GM18511 (cell line): ENCODE results near the gene OR8B3.
"Not testable (repeated sequence)": the region's sequence is repeated elsewhere in the genome, so short reads cannot be mapped to it uniquely, and the experiment has no call there.

ENCODE experiments used
- ATAC-seq: cut with Tn5 transposase; IDR thresholded peaks from one replicate; pipeline ENCODE4 v1.9.1; 2021; ENCODE audit warnings: mild to moderate bottlenecking, moderate library complexity; ENCODE audit not compliant: unreplicated experiment

Gene OR8B3, protein sequence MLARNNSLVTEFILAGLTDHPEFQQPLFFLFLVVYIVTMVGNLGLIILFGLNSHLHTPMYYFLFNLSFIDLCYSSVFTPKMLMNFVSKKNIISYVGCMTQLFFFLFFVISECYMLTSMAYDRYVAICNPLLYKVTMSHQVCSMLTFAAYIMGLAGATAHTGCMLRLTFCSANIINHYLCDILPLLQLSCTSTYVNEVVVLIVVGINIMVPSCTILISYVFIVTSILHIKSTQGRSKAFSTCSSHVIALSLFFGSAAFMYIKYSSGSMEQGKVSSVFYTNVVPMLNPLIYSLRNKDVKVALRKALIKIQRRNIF

GRCh38 chr11:124398924-124399323, at the start of gene OR8B3:
OR8B3 (minus strand) TSS chr11:124399024; CDS start chr11:124397351, 1,673 bp downstream.
- no peak for ATAC-seq

DNA sequence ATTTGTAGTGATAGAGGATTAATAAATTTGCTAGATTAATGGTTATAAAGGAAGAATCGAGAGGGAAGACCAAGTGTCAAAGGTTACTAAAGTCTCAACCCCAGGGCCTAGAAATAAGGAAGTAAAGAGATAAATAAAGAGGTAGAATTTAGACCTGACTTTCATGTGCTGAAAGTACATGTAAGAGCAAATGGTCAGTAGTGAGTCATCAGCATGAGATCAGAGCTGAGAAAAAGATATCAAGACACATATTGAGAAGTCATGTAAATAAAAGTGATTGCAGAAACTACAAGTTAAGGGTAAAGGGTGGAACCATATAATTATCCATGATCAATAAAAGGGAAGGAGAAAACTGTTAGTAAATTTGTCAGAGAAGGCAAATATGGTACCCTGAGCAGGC, 48.1 kb upstream of the OR8B3 start:
- no peak for ATAC-seq

- ATAC-seq = no peak
These were observed 46.9 kb upstream of the OR8B3 start, which contains the start of gene OR8B8 for GRCh38 chr11:124445646-124446150. OR8B8 (minus strand) TSS chr11:124445696; CDS start chr11:124441085, 4,611 bp downstream.

DNA sequence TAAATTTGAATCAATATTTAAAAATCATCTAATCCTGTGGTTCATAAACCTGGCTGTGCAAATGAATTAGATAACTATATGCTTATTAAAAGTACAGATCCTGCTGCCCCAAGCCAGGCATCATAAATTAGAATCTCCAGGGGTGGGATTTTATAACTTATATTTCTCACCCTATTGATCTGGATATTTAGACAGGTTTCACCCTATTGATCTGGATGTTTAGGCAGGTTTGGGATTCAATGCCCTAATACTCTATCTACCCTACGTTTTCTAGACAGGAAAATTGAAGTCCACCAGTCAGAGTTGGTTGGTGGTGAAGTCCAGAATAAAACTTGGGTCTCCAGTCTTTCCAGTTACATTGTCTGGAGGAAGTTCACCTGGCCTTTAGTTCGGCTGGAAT, 44.0 kb upstream of the OR8B3 start:
- no peak for ATAC-seq

DNA sequence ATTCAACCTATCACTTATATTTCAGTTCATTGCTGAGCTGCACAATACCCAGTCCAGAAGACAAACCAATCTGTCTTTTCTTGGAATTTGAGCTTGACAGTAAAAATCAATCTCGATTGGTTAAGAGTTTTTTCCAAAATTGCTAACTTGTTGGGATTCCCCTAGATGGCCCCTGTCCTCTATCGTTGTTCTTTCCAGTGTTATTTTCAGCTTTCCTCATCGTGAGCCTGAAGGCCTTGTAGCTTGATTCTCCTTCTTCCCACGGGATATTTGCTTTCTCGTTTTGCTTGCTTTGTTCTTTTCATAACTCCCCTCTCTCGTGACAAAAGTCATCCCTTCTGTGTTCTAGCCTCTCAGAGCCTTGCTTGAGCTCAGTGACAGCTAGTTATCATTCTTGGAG, 43.6 kb upstream of the OR8B3 start:
- no peak for ATAC-seq

GRCh38 chr11:124441519-124441918, 42.7 kb upstream of the OR8B3 start:
- no peak for ATAC-seq

GRCh38 chr11:124441081-124441480, 42.3 kb upstream of the OR8B3 start:
- no peak for ATAC-seq

- ATAC-seq = no peak
These were observed 41.8 kb upstream of the OR8B3 start for GRCh38 chr11:124440608-124441007.

- no peak for ATAC-seq
These were observed 35.9 kb upstream of the OR8B3 start for GRCh38 chr11:124434699-124435098.

- ATAC-seq = no peak
These were observed 30.8 kb upstream of the OR8B3 start for GRCh38 chr11:124429599-124429998.

GRCh38 chr11:124424384-124424921, 25.6 kb upstream of the OR8B3 start, which contains the start of gene OR8B4:
OR8B4 (minus strand) TSS chr11:124424871; CDS start chr11:124424871, 0 bp downstream.
- ATAC-seq = no peak

GRCh38 chr11:124421043-124421442, 22.2 kb upstream of the OR8B3 start:
- no peak for ATAC-seq

DNA sequence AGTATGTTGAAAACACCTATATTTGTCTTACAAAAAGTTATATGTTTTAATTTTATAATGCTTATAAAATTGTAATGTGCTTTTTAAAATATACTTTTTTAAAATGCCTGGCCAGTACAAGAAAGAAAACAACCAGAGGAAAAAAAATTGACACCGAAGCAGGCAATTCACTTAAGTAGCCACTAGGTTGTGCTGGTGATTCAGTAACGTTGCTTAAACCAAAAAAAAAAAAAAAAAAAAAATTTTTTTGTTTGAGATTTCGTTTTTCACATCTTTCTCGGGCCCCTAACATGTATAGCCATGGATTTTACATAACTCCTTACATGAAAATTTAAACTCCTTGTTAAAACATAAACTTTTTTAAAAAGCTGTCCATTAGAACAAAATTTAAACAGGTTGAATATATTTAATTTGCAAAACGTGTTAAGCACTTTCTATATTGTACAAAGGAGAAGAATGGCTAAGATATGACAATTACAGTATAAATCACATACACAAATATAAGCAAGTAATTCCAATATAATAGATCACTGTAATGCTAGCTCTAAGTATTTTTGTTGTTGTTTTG, 16.6 kb upstream of the OR8B3 start:
- no peak for ATAC-seq

- ATAC-seq = no peak
These were observed 11.1 kb upstream of the OR8B3 start for GRCh38 chr11:124409906-124410305.

DNA sequence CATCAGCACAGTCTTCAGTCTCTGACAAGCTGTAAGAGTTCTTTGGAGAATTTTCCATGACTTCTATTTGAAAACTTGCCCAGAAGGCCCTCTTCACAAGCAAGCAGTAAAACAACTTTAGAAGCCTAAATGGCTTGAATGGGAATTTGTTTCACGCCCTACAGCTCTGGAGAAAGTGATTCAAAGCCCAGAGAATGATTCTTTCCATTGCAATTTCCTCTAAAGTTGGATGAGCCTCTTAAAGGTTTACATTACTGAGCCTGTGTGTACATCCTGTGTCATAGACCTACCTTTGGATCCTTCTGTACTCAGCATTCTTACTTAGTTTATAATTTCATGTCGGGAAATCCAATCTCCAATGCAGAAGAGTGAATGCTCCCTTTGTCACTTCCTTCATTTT, 6.8 kb upstream of the OR8B3 start:
- no peak for ATAC-seq

GRCh38 chr11:124403186-124403585, 4.4 kb upstream of the OR8B3 start:
- ATAC-seq = not testable (repeated sequence)

GRCh38 chr11:124402326-124402922, 3.6 kb upstream of the OR8B3 start:
- ATAC-seq = peak; percentile 94

GRCh38 chr11:124396847-124397246, 2.0 kb downstream of the OR8B3 start:
- not testable (repeated sequence) for ATAC-seq

- no peak for ATAC-seq
These were observed 4.4 kb downstream of the OR8B3 start for GRCh38 chr11:124394408-124394807.

- ATAC-seq = no peak
These were observed 14.4 kb downstream of the OR8B3 start, which contains the start of gene OR8B2 for GRCh38 chr11:124384399-124384798. OR8B2 (minus strand) TSS chr11:124384499; CDS start chr11:124383343, 1,156 bp downstream.

- not testable (repeated sequence) for ATAC-seq
These were observed 16.0 kb downstream of the OR8B3 start for GRCh38 chr11:124382857-124383256.
